ENCODE results near the gene GLT8D1. TPM values are rescaled to one million over a fixed set of nuclear protein-coding genes. Genes with fewer than 3 reads are reported as not detected.

Gene GLT8D1
- total and polyA plus RNA-seq, 2 of the 13 experiments (the other 11 are each of a cell fraction or from before 2014, with no cell fraction given) = 110 to 121 TPM

- no TSS peak for BruUV-seq (replicated peaks)
- Histone ChIP-seq H3K27me3 (ENCODE audit: control insufficient read depth in 1 of 2, insufficient read depth in 2 of 2, low read length in 2 of 2) (no peaks in the 10 kb centered on the region), H3K4me1 (ENCODE audit: insufficient read depth, low read length) (peaks cover 20% of the 10 kb centered on the region), H4K20me1 (ENCODE audit: insufficient read depth, low read length) (no peaks in the 10 kb centered on the region), H3K9ac (ENCODE audit: insufficient read depth, low read depth, low read length) (no peak overlapping the region), H3K36me3 (replicated peaks in 1 of 2; ENCODE audit: control insufficient read depth in 1 of 2, insufficient read depth in 2 of 2, low read length in 2 of 2) (peaks cover 0 to 5% of the 10 kb centered on the region in 2 experiments; a peak in 1 of 5 replicates), H2AFZ (ENCODE audit: low read length) (no peak overlapping the region), H3K4me2 (ENCODE audit: low read depth, low read length) (no peak overlapping the region), H3K9me3 (ENCODE audit: low read length) (no peaks in the 10 kb centered on the region), H3K27ac (ENCODE audit: extremely low read length, insufficient read depth, low read length) (no peak overlapping the region), H3K4me3 (replicated peaks in 1 of 3; ENCODE audit: insufficient read depth in 1 of 3, low read depth in 2 of 3, low read length in 3 of 3) (no peak overlapping the region), H3K79me2 (ENCODE audit: insufficient read depth, low read length) (no peaks in the 10 kb centered on the region)
- no peak for ATAC-seq
- no peak for DNase-seq (ENCODE audit: low spot score)
- in situ Hi-C loops (cut with HindIII; ENCODE audit: extremely low pct_ligation_motif_present, low pct_unique_long_range_greater_than_20kb) (no loop called here), intact Hi-C loops (cut with micrococcal nuclease; ENCODE audit: unreplicated experiment) (no loop called here)
- no peak for TF ChIP-seq ZNF446 (CRISPR knock-in tag; IDR thresholded peaks at IDR 0.05)
- FAIRE-seq = no peak
- CTCF ChIA-PET (ENCODE audit: low intra/inter-chr PET ratio, low total read pairs) = no interaction called here
- POLR2A ChIA-PET = interaction anchor here (1.3 to 1.7 kb wide), 2 partner anchors 14 to 54 kb away, joined by 3 to 4 read pairs; no protein-coding TSS in a partner anchor
- 97% methylated on average over 6 of the region's 6 CpGs for WGBS (ENCODE audit: low lambda C conversion rate)
Measured at GRCh38 chr3:52721002-52721729, 15.6 kb upstream of the GLT8D1 start.

- FAIRE-seq = no peak
- intact Hi-C loops (cut with micrococcal nuclease; ENCODE audit: unreplicated experiment) = no loop called here
Measured at GRCh38 chr3:52719618-52720017, 14.0 kb upstream of the GLT8D1 start.

More at GRCh38 chr3:52719618-52720017, 14.0 kb upstream of the GLT8D1 start:
- peaks cover 26% of the 10 kb centered on the region for H3K4me1 ChIP-seq (ENCODE audit: insufficient read depth, low read length)
- H3K4me2 ChIP-seq (ENCODE audit: low read depth, low read length) = no peak overlapping the region
- TF ChIP-seq ZNF160 (CRISPR knock-in tag; IDR thresholded peaks at IDR 0.05) = peak; percentile 97
- TF ChIP-seq ZSCAN9 (CRISPR knock-in tag; IDR thresholded peaks at IDR 0.05; ENCODE audit: borderline replicate concordance) = no peak
- no peaks in the 10 kb centered on the region for H3K27me3 ChIP-seq (ENCODE audit: control insufficient read depth in 1 of 2, insufficient read depth in 2 of 2, low read length in 2 of 2)
- no peaks in the 10 kb centered on the region for H3K9me3 ChIP-seq (ENCODE audit: low read length)
- H3K36me3 ChIP-seq (replicated peaks in 1 of 2; ENCODE audit: control insufficient read depth in 1 of 2, insufficient read depth in 2 of 2, low read length in 2 of 2) = peaks cover 0 to 5% of the 10 kb centered on the region in 2 experiments; a peak in 1 of 5 replicates
- no peaks in the 10 kb centered on the region for H3K79me2 ChIP-seq (ENCODE audit: insufficient read depth, low read length)
- no peaks in the 10 kb centered on the region for H4K20me1 ChIP-seq (ENCODE audit: insufficient read depth, low read length)
- DNase-seq (ENCODE audit: low spot score) (no peak), ATAC-seq (no peak)
- no peak overlapping the region for H3K4me3 ChIP-seq (replicated peaks in 1 of 3; ENCODE audit: insufficient read depth in 1 of 3, low read depth in 2 of 3, low read length in 3 of 3)
- CTCF ChIA-PET (ENCODE audit: low intra/inter-chr PET ratio, low total read pairs) = no interaction called here
- POLR2A ChIA-PET = no interaction called here
- in situ Hi-C loops (cut with HindIII; ENCODE audit: extremely low pct_ligation_motif_present, low pct_unique_long_range_greater_than_20kb) = no loop called here
- H2AFZ ChIP-seq (ENCODE audit: low read length) = no peak overlapping the region
- BruUV-seq (replicated peaks) = no TSS peak
- no peak overlapping the region for H3K9ac ChIP-seq (ENCODE audit: insufficient read depth, low read depth, low read length)
- H3K27ac ChIP-seq (ENCODE audit: extremely low read length, insufficient read depth, low read length) = no peak overlapping the region

Measured in HepG2 (cell line).